Right kidney (tissue), 1 donor: Measurements from ENCODE around the gene PDHB.

Experiments used
- DNase-seq: peaks from one replicate; pipeline ENCODE4 v3.0.0-alpha.2; 2016

PDHB gene

DNA sequence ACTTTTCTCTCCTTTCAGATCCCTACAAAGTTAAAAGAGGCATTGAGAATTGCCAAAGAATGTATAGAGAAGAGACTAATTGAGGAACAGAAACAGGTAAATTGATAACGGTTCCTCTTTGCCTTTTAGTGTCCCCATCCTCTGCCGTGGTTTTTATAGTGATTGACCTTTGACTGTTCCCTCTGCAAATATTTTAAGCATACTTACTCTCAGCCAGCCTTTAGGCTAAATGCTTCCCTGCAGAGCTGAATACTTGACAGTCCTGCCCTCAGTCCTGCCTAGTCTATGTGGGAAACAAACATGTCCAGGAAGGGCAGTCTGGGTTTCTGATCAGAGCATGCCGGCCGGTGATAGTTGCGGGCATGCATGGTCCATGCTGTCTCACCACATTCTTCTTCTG lies 24.7 kb downstream of the PDHB start:
- no peak for DNase-seq

DNA sequence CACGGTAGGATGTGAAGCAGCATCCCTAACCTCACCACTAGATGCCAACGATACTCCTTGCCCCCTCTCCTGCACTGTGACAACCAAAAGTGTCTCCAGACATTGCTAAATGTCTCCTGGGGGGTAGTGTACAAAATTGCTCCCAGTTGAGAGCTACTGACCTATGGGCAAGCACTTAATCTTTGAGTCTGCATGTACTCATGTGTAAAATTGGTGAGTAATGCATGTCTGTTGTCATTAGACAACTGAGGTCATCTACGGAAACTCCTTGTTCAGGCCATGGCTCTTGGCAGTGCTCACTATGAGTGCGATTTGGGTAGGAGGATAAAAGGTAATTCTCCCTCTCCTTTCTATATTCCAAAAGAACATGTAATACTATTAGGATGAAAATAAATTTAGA lies 29.2 kb downstream of the PDHB start:
- DNase-seq = no peak

DNA sequence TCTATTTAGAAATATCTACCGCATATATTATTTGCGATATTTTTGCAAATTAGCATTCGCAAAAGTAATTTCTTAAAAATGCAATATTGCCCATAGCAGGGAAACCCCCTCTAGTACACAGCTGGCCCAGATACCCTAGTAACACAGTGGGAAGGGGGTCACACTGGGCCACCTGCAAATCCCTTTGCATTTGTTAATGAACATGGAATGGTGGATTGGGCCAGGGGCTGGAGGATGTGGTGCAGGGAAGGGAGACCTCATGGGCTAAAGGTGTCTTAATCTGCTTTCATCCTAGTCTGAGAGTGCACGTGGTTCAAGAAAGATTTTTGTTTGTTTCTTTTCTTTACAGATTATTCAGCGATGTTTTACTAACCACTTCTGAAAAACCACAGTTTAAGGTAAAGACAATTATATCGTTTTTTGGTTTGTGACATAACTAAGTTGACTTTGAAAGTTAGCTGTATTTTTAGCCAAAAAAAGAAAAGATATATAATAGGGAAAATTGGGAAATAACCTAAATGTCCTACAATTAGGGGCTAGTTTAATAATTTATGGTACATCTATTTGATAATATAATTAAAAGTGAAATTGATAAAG lies 30.0 kb downstream of the PDHB start:
- DNase-seq = no peak

DNA sequence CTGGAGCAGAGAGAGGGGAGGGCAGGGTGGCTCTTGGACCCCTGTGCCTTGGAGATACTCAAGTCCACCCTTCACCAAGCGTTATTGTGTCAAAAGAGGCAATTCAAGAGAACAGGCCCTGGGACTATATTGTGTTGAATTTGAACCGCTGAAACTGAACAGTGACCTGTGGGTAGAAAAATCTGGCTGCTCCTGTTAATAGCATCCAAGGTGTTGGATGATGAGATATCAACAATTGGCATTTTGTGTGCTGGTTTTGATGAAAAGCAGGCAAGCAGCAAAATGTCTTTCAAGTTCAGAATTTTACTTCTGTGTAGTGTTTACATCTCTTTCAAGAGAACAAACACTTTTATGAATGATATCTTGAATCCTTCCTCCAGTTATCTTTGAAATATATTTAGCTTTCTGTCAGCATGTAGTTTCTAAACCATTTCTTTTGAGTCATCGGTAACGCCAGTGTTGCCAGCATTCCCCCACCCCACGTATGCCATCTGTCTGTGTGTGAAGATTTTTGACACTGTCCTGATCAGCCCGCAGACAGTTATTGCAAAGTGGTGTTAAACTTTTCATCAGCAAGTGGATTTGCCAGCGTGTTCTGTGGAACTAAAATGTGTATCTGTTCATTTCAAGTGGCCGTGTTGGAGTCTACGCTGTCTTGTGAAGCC lies 34.8 kb downstream of the PDHB start:
- DNase-seq = no peak

GRCh38 chr3:58394339-58394738 lies 39.3 kb downstream of the PDHB start:
- no peak for DNase-seq

DNA sequence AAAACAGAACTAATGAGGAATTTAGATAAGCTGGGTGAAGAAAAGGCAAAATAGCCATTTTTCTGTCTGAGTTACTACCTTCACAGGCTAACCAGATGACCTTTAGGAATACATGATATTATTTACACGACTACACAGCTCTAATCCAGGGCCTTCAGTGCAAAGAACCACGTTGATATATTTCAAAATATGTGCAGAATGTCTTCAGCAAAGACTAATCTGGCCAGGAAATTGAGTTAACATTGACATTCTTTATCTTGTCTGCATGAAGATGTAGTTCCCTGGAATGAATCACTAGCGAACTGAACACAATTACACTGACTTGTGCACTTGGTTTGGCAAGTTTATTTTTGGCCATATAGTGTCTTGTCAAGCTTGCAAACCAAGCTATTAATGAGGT lies 41.5 kb downstream of the PDHB start:
- no peak for DNase-seq

- no peak for DNase-seq
Measured at GRCh38 chr3:58391156-58391865, 42.3 kb downstream of the PDHB start.

DNA sequence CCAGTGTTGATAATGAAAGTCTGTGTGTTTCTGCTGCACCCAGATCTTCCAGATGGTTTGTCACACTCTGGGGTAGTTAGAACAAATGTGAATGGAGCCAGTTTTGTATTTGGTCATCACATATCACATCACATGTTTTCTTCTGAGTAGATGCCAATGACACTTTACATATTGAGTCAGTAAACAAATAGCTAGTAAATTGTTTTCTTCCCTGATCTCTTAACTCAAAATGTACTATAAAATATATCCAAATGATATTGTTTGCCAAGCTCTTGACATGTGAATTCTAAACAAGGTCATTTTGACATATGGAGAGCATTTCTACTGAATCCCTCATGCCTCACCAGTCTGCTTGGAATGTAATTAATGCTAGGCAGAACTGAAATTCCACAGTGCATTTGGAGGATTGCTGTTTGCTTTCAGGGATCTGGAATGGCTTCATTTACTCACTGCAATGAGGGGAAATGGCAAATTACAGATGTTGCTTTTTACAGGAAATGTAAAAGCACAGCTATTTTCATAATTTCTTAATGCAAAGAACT lies 45.0 kb downstream of the PDHB start:
- no peak for DNase-seq

GRCh38 chr3:58387650-58388546 lies 45.7 kb downstream of the PDHB start:
- DNase-seq = no peak

- no peak for DNase-seq
Measured at GRCh38 chr3:58386626-58387365, 46.8 kb downstream of the PDHB start.

DNA sequence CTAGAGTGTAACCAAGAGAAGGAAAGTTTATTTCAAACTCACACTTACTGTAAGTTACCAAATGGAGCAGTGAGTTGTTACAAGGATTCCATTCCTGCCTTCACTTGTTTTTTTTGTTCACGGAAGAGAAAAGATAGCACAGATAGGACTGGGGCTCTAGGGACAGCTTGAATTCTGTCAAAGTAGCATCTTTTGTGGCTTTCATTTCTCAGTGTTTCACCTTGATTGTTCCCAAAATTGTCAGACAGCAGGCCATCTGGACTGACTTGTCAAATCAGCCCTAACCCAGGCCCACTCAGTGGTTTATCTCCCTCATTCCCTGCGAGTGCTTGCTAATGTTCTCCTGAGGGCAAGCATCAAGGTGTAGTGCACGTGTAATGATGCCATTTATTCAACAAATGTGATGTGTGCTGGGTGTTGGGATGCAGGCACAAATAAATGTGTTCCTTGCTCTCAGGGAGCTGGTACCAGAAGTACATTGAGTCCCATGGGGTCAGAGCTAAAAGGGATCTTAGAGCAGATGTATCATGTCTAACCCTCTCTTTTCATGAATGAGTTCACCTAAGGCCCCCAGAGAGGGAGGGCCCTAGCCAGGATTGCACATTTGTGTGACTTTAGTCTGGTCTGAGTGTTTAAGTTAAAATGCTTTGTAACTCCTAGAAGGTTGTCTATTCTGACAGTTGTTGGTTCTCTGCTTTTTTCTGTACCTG lies 49.1 kb downstream of the PDHB start:
- DNase-seq = no peak

DNA sequence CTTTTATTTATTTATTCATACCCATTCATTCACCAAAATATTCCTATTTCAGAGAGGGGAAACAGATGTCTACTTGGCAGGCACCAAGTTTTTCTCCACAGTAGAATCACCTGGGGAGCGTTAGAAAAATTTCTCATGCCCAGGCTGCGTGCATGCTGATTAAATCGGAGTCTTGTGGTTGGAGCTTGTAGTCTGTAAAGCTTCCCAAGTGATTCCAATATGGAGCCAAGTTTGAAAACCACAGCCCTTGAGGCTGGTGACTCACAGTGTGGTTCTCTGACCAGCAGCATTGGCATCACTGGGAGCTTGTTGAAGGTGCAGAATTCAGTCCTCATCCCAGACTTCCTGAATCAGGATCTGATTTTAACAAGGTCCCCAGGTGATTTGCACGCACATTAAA lies 49.7 kb downstream of the PDHB start:
- no peak for DNase-seq

DNA sequence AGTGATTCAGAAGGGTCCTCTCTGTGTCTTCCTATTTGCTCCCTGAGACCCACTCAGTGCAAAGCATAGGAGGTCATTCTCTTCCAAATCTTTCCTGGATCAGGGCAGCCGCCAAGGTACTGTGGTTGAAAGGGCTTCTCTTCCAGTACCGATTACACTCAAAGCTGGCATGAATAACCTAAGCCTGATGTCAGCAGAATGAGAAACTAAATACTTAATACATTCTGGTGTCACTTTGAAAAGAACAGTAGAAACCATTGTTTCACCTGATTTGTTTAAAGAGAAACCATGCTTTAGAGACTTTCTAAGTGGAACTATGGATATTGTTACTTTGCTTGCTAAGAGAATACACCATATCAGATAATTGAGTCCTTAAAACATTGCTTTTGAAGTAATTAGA lies 50.2 kb downstream of the PDHB start:
- DNase-seq = no peak

DNA sequence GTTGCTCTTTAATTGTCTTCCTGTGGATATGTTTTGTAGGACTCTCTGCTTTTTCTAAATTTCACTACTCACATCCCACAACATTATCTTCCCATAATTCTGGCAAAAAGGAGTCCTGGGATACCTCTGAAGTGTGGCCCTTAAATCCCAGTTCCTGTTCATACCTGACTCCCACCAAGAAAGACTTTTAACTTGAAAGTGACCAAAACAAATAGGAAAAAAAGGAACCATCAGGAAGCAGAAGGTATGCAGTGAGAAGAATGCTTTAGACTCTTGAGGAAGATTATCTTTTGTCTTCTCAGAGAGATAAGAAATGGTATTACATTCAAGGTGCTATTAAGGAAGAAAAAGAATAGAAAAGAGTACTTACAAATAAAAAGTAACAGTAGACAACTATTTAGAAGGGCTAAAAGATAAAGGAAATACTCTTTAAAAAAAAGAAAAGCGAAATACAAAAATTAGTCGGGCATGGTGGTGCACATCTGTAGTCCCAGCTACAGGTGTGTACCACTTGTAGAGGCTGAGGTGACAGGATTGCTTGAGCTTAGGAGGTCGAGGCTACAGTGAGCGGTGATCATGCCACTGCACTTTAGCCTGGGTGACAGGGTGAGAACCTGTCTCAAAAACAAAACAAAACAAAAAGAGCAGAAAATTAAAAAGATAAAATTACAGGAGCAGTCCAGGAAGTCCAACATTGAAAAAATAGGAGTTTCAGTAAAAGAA lies 54.1 kb downstream of the PDHB start:
- DNase-seq = no peak

GRCh38 chr3:58377750-58378149 lies 55.9 kb downstream of the PDHB start:
- no peak for DNase-seq
